ENCODE results near the gene SLC16A7.

SLC16A7 gene

DNA sequence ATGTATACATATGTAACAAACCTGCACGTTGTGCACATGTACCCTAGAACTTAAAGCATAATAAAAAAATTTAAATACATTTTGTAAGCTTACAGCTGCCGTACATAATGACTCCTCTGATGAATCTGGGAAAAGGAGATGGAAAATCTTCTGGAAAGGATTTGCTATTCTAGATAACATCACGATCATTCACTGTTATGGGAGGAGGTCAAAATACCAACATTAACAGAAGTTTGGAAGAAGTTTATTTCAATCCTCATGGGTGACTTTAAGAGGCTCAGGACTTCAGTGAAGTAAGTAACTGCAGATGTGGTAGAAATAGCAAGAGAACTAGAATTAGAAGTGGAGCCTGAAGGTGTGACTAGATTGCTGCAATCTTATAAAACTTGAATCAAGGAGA lies 172.2 kb downstream of the SLC16A7 start:
- H3K27me3 Mint-ChIP-seq: no peaks in the 10 kb centered on the region
- H3K36me3 Mint-ChIP-seq: peaks cover 12% of the 10 kb centered on the region
- peaks cover 16% of the 10 kb centered on the region for H3K4me1 Mint-ChIP-seq (ENCODE audit: low read depth)
- no peak overlapping the region for H3K27ac Mint-ChIP-seq
- no peak overlapping the region for H3K4me3 Mint-ChIP-seq
- H3K9me3 Mint-ChIP-seq (ENCODE audit: low read depth): no peaks in the 10 kb centered on the region

DNA sequence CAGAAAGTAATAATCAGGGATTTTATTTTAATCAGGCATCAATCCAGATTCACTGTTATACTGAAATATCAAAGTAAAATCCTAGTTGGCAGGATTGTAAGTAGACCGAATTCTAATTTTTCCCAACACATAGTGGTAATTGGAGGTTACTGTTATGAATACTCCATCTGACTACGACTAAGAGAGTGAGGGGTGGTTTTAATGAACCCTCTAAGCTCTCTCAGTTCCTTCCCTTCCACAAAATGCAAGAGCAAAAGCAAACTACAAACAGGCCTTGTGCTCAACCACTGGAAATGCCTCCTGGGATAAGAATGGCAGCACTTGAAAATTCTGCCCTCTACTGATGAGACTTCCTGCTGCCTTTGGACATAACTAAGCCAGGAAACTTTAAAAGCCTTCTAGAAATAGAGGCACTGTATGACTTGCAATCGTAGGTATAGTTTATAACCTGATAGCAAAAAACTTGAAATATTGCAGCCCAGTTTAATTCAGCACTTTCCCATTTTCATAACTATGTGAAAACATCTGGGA lies 184.8 kb downstream of the SLC16A7 start:
- Mint-ChIP-seq H3K9me3 (ENCODE audit: low read depth) (peaks cover 3% of the 10 kb centered on the region), H3K4me1 (ENCODE audit: low read depth) (peaks cover 1% of the 10 kb centered on the region), H3K36me3 (peaks cover 19% of the 10 kb centered on the region), H3K27ac (no peak overlapping the region), H3K27me3 (no peaks in the 10 kb centered on the region), H3K4me3 (no peak overlapping the region)

DNA sequence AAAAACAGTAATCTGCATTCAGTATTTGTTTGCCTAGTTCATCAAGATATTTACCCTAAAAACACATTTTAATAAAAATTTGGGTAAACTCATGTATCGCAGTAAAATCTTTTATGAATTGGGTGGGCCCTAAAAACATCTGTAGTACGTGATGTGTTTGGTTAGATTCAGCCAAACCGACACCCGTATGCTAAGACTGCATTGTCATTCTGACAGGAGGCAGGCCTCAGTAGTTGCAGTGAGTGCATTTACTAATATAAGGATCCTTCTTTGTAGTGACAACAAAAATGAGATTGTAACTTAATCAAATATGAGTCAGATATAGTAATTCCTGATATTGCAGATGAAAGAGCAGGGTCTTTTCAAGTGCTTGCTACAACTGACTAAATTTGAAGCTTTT lies 191.8 kb downstream of the SLC16A7 start:
- Mint-ChIP-seq H3K9me3 (ENCODE audit: low read depth) (peaks cover 14% of the 10 kb centered on the region), H3K27me3 (no peaks in the 10 kb centered on the region), H3K4me3 (no peak overlapping the region)

DNA sequence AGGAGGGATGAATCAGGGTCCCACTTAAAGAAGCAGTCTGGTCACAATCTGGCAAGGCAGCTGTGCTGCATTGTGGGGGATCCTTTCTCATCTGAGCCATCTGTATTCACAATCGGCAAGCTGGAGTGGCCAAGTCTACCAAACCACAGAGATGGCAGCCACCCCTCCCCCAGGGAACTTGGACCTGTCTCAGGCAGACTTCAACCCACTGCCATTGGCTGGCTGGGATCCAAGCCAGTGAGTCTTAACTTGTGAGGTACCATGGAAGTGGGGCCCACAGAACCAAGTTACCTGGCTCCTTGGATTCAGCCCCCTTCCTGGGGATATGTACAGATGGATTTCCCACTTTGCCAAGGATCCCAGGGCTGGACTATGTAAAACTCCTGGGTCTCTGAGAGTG lies 196.8 kb downstream of the SLC16A7 start:
- Mint-ChIP-seq H3K4me1 (ENCODE audit: low read depth) (no peaks in the 10 kb centered on the region), H3K36me3 (peaks cover 42% of the 10 kb centered on the region), H3K27ac (no peak overlapping the region), H3K27me3 (no peaks in the 10 kb centered on the region), H3K9me3 (ENCODE audit: low read depth) (peaks cover 34% of the 10 kb centered on the region), H3K4me3 (no peak overlapping the region)

More for the DNA sequence above, 191.8 kb downstream of the SLC16A7 start:
- no peak overlapping the region for H3K27ac Mint-ChIP-seq
- H3K4me1 Mint-ChIP-seq (ENCODE audit: low read depth): no peaks in the 10 kb centered on the region
- peaks cover 31% of the 10 kb centered on the region for H3K36me3 Mint-ChIP-seq

DNA sequence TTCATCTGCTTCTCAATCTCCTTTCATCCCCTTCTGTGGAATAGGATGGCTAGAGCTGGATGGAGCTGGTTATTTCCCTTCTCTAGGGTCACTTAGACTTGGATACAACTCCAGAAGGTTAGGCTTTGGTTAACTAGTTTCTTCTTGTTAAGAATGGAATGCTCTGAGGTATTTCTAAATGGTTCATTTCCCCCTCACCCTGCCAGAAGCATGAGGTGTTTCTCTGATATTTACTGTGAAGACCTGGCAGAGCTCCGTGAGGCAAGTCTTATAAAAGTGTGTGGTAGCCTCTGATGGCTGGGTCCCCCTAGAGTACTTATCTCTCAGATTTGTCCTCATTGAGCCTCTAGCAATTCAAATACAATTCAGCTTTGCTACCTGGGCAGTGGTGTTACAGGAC lies 207.9 kb downstream of the SLC16A7 start:
- Mint-ChIP-seq H3K4me3 (no peak overlapping the region), H3K36me3 (peaks cover 8% of the 10 kb centered on the region), H3K27me3 (no peaks in the 10 kb centered on the region), H3K27ac (no peak overlapping the region), H3K9me3 (ENCODE audit: low read depth) (peaks cover 19% of the 10 kb centered on the region), H3K4me1 (ENCODE audit: low read depth) (peaks cover 1% of the 10 kb centered on the region)

GRCh38 chr12:59808317-59808910 lies 212.6 kb downstream of the SLC16A7 start:
- no peak overlapping the region for H3K27ac Mint-ChIP-seq
- H3K4me3 Mint-ChIP-seq: no peak overlapping the region
- peaks cover 1% of the 10 kb centered on the region for H3K4me1 Mint-ChIP-seq (ENCODE audit: low read depth)
- H3K27me3 Mint-ChIP-seq: no peaks in the 10 kb centered on the region
- H3K9me3 Mint-ChIP-seq (ENCODE audit: low read depth): no peaks in the 10 kb centered on the region
- no peaks in the 10 kb centered on the region for H3K36me3 Mint-ChIP-seq

DNA sequence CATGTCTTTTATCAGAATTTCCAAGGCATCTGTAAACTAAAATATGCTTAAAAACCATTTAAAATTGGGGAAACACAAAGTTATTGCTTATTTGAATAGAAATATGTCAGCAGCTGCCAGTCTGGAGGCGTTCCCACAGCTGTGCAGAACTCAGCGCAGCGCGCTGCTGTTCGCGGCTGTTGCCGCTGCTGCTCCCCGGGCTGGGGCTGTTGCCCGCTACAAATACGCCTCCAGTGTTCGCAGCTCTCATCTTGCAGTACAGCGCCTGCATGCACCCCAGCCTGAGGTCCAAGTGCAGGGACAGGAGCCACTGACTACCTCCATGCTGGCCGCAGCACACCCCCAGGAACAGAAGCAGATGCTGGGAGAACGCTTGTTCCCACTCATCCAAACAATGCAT lies 216.2 kb downstream of the SLC16A7 start:
- Mint-ChIP-seq H3K27me3 (no peaks in the 10 kb centered on the region), H3K27ac (no peak overlapping the region), H3K4me3 (no peak overlapping the region), H3K36me3 (no peaks in the 10 kb centered on the region), H3K4me1 (ENCODE audit: low read depth) (no peaks in the 10 kb centered on the region), H3K9me3 (ENCODE audit: low read depth) (peaks cover 2% of the 10 kb centered on the region)

DNA sequence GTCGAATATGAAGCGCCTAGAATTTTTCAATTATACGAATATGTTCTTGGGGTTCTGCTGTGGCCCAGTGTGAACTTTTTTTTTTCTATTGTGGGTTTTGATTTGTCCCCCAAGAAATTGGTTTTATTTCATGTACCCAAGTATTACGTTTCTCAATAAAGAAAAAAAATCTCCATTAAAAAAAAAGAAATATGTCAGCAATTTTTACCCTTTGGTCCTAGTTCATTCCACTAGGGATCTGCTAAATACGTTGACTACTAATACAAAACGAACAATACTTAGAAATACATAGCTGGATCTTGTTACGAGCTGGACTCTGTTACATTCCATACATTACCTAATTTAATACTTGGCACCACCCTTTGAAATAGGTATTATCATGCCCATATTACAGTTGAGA lies 216.9 kb downstream of the SLC16A7 start:
- H3K4me3 Mint-ChIP-seq: no peak overlapping the region
- H3K27ac Mint-ChIP-seq: no peak overlapping the region
- no peaks in the 10 kb centered on the region for H3K4me1 Mint-ChIP-seq (ENCODE audit: low read depth)
- H3K27me3 Mint-ChIP-seq: no peaks in the 10 kb centered on the region
- H3K36me3 Mint-ChIP-seq: no peaks in the 10 kb centered on the region
- H3K9me3 Mint-ChIP-seq (ENCODE audit: low read depth): peaks cover 4% of the 10 kb centered on the region

DNA sequence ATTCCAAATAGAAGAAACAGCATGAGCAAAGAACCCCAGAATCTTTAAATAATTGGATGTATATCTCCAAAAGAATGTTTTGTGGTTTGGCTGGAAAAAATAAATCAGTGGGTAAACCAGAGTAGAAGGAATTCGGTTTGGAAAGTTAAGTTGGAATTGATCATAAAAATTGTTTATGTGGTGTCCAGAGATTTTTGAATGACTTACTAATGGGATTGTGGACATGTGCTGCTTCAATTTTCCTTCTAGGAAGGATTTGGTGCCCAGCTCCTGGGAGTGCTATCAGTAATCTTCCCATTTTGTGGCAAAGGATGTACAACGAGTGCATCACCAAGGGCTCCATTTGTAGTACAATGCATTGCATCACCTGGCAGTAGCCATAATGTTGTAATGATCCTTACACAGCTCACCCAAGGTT lies 224.8 kb downstream of the SLC16A7 start:
- no peaks in the 10 kb centered on the region for H3K4me1 Mint-ChIP-seq (ENCODE audit: low read depth)
- H3K27ac Mint-ChIP-seq: no peak overlapping the region
- H3K9me3 Mint-ChIP-seq (ENCODE audit: low read depth): peaks cover 4% of the 10 kb centered on the region
- H3K27me3 Mint-ChIP-seq: no peaks in the 10 kb centered on the region
- no peaks in the 10 kb centered on the region for H3K36me3 Mint-ChIP-seq
- no peak overlapping the region for H3K4me3 Mint-ChIP-seq

GRCh38 chr12:59823567-59823966 lies 227.7 kb downstream of the SLC16A7 start:
- H3K27ac Mint-ChIP-seq: no peak overlapping the region

GRCh38 chr12:59827767-59828166 lies 231.9 kb downstream of the SLC16A7 start:
- no peaks in the 10 kb centered on the region for H3K9me3 Mint-ChIP-seq (ENCODE audit: low read depth)
- peaks cover 8% of the 10 kb centered on the region for H3K27me3 Mint-ChIP-seq
- H3K4me3 Mint-ChIP-seq: no peak overlapping the region
- no peak overlapping the region for H3K27ac Mint-ChIP-seq
- no peaks in the 10 kb centered on the region for H3K4me1 Mint-ChIP-seq (ENCODE audit: low read depth)
- H3K36me3 Mint-ChIP-seq: peaks cover 2% of the 10 kb centered on the region

More at GRCh38 chr12:59823567-59823966, 227.7 kb downstream of the SLC16A7 start:
- Mint-ChIP-seq H3K36me3 (peaks cover 2% of the 10 kb centered on the region), H3K4me3 (no peak overlapping the region), H3K4me1 (ENCODE audit: low read depth) (no peaks in the 10 kb centered on the region), H3K9me3 (ENCODE audit: low read depth) (no peaks in the 10 kb centered on the region), H3K27me3 (peaks cover 2% of the 10 kb centered on the region)

DNA sequence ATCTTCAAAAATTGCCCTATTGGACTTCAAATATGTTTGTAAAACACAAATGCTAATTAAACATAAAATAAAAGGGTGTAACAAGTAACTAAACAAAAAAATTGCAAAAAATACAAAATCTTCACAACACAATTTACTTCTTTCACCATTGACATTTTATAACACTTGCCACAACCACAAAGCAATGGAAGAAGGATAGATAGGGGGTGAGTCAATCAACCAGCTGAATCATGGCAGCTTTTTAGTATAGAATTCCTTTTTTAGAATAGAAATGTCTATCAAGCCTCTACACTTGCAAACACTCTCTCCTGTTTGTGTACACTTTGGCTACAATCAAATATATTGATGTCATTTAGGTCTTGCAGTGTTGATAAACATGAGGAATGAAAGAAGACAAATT lies 232.7 kb downstream of the SLC16A7 start:
- Mint-ChIP-seq H3K4me1 (ENCODE audit: low read depth) (no peaks in the 10 kb centered on the region), H3K4me3 (no peak overlapping the region), H3K36me3 (peaks cover 2% of the 10 kb centered on the region), H3K27me3 (peaks cover 8% of the 10 kb centered on the region), H3K27ac (no peak overlapping the region), H3K9me3 (ENCODE audit: low read depth) (no peaks in the 10 kb centered on the region)

DNA sequence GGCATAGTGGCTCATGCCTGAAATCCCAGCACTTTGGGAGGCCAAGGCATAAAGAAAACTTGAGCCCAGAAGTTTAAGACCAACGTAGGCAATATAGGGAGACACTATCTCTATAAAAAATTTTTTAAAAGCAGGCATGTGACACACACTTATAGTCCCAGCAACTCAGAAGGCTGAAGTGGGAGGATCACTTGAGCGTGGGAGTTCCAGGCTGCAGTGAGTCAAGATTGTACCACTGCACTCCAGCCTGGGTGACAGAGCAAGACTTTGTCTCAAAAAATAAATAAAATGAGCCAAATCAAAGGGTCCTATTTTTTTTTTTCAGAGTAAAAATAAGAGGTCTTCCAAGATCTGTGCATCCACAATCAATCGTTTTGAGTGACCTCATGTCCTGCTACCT lies 237.6 kb downstream of the SLC16A7 start:
- H3K27me3 Mint-ChIP-seq: peaks cover 7% of the 10 kb centered on the region
- H3K4me1 Mint-ChIP-seq (ENCODE audit: low read depth): no peaks in the 10 kb centered on the region
- no peak overlapping the region for H3K4me3 Mint-ChIP-seq
- peaks cover 1% of the 10 kb centered on the region for H3K36me3 Mint-ChIP-seq
- no peaks in the 10 kb centered on the region for H3K9me3 Mint-ChIP-seq (ENCODE audit: low read depth)
- no peak overlapping the region for H3K27ac Mint-ChIP-seq

- Mint-ChIP-seq H3K4me1 (ENCODE audit: low read depth) (no peaks in the 10 kb centered on the region), H3K36me3 (no peaks in the 10 kb centered on the region), H3K27me3 (peaks cover 6% of the 10 kb centered on the region), H3K4me3 (no peak overlapping the region), H3K9me3 (ENCODE audit: low read depth) (no peaks in the 10 kb centered on the region), H3K27ac (no peak overlapping the region)
Measured at GRCh38 chr12:59834659-59835474, 239.0 kb downstream of the SLC16A7 start.

Data from activated naive CD8-positive, alpha-beta T cell (primary cell).